Activated T-cell treated with anti-CD3 and anti-CD28 coated beads for 48 hours (primary cell): ENCODE data around the gene ATP6V1G1.
A peak's percentile ranks its signal among the peaks of the same experiment; 100 is the strongest.
"Not testable (repeated sequence)": the region's sequence is repeated elsewhere in the genome, so short reads cannot be mapped to it uniquely, and the experiment has no call there.

Experiments
- DNase-seq: peaks from one replicate; pipeline ENCODE4 v3.0.0-alpha.2; 2020; ENCODE audit warnings: low read depth

ATP6V1G1 gene

GRCh38 chr9:114578134-114578533 is 9.4 kb upstream of the ATP6V1G1 start:
- DNase-seq = not testable (repeated sequence)

- no peak for DNase-seq
These were observed 6.9 kb upstream of the ATP6V1G1 start for GRCh38 chr9:114580609-114581193.

- no peak for DNase-seq
These were observed 4.0 kb upstream of the ATP6V1G1 start for GRCh38 chr9:114583371-114584155.

GRCh38 chr9:114588210-114588609 is 641 bp downstream of the ATP6V1G1 start:
- DNase-seq = no peak

GRCh38 chr9:114588651-114589526 is 1.3 kb downstream of the ATP6V1G1 start:
- no peak for DNase-seq

GRCh38 chr9:114590328-114590727 is 2.8 kb downstream of the ATP6V1G1 start:
- no peak for DNase-seq

GRCh38 chr9:114591291-114591787 is 3.8 kb downstream of the ATP6V1G1 start:
- DNase-seq = no peak

GRCh38 chr9:114591849-114592248 is 4.3 kb downstream of the ATP6V1G1 start:
- DNase-seq = no peak

GRCh38 chr9:114592356-114592755 is 4.8 kb downstream of the ATP6V1G1 start:
- DNase-seq = no peak

- DNase-seq = no peak
These were observed 6.6 kb downstream of the ATP6V1G1 start for GRCh38 chr9:114594136-114594535.

- DNase-seq = not testable (repeated sequence)
These were observed 13.1 kb downstream of the ATP6V1G1 start for GRCh38 chr9:114600502-114601248.

- DNase-seq = not testable (repeated sequence)
These were observed 14.2 kb downstream of the ATP6V1G1 start for GRCh38 chr9:114601787-114602186.

- DNase-seq = no peak
These were observed 15.1 kb downstream of the ATP6V1G1 start for GRCh38 chr9:114602620-114603019.

- DNase-seq = no peak
These were observed 15.7 kb downstream of the ATP6V1G1 start for GRCh38 chr9:114603248-114603647.

GRCh38 chr9:114604989-114605388 is 17.4 kb downstream of the ATP6V1G1 start:
- no peak for DNase-seq

- no peak for DNase-seq
These were observed 18.5 kb downstream of the ATP6V1G1 start for GRCh38 chr9:114606068-114606467.

GRCh38 chr9:114606597-114607207 is 19.1 kb downstream of the ATP6V1G1 start:
- DNase-seq = no peak

GRCh38 chr9:114607671-114608524 is 20.3 kb downstream of the ATP6V1G1 start:
- DNase-seq = no peak

- DNase-seq = no peak
These were observed 20.9 kb downstream of the ATP6V1G1 start for GRCh38 chr9:114608525-114608796.

- DNase-seq = peak; percentile 45
These were observed 24.1 kb downstream of the ATP6V1G1 start for GRCh38 chr9:114611516-114612271.
